NT2/D1 (cell line): ENCODE measurements around the gene HAVCR2.

ENCODE experiments used
- SUZ12 ChIP-seq: IDR thresholded peaks from 2 replicates; pipeline ENCODE4 v1.6.1; 2011; ENCODE audit not compliant: insufficient read length, insufficient read depth; ENCODE audit errors: extremely low read depth
- YY1 ChIP-seq: IDR thresholded peaks from 2 replicates; pipeline ENCODE4 v1.6.1; 2011; ENCODE audit not compliant: insufficient read length, insufficient read depth
- ZNF274 ChIP-seq: IDR thresholded peaks from 2 replicates; pipeline ENCODE4 v1.6.1; 2011; ENCODE audit warnings: mild to moderate bottlenecking, low read depth, low read length

- TF ChIP-seq ZNF274 (no peak), YY1 (no peak), SUZ12 (no peak)
These were observed 40.5 kb downstream of the HAVCR2 start for GRCh38 chr5:157068339-157068738.
